ENCODE data around the gene AKT1S1. TPM values are rescaled to one million over a fixed set of nuclear protein-coding genes. Genes with fewer than 3 reads are reported as not detected.

The AKT1S1 gene
- total RNA-seq, 1 experiment from 2014 or later, result 70.6 TPM

GRCh38 chr19:49873129-49873521, 4.0 kb downstream of the AKT1S1 start:
- H4K20me1 ChIP-seq (ENCODE audit: insufficient read depth), result no peaks in the 10 kb centered on the region
- no peak overlapping the region for H2AFZ ChIP-seq (ENCODE audit: low read depth, low read length, poor library complexity, severe bottlenecking)
- POLR2A ChIA-PET, result interaction anchor here (0.6 kb wide), 1 partner anchor 366 kb away, joined by 3 read pairs; no protein-coding TSS in a partner anchor
- H3K27me3 ChIP-seq (ENCODE audit: insufficient read depth, low read length), result no peaks in the 10 kb centered on the region
- H3K4me2 ChIP-seq (ENCODE audit: low read length), result no peak overlapping the region
- CTCF ChIA-PET, result no interaction called here
- peaks cover 26% of the 10 kb centered on the region for H3K79me2 ChIP-seq (ENCODE audit: insufficient read depth, low read length)
- peaks cover 0 to 9% of the 10 kb centered on the region in 2 experiments; a peak in 1 of 4 replicates for H3K36me3 ChIP-seq (ENCODE audit: control insufficient read depth in 1 of 2, insufficient read depth in 2 of 2, low read length in 2 of 2)
- RAD21 ChIA-PET (ENCODE audit: low non-redundant PET in 1 of 2, low total read pairs in 2 of 2, uncharacterized antibody in 2 of 2, unreplicated experiment in 2 of 2), result no interaction called here
- H3K9me2 ChIP-seq (ENCODE audit: insufficient read depth), result no peaks in the 10 kb centered on the region
- no peaks in the 10 kb centered on the region for H3K9me3 ChIP-seq (ENCODE audit: control insufficient read depth in 1 of 2, insufficient read depth in 1 of 2, low read depth in 1 of 2, low read length in 2 of 2)
- no peak for TF ChIP-seq JUND (IDR thresholded peaks at IDR 0.05)
- TF ChIP-seq CBX3 (IDR thresholded peaks at IDR 0.05; ENCODE audit: low read depth), result no peak
- TF ChIP-seq POLR2A (IDR thresholded peaks at IDR 0.05; ENCODE audit: borderline replicate concordance, extremely low read depth, insufficient read depth, insufficient read length), result no peak
- TF ChIP-seq, protein P1, sequence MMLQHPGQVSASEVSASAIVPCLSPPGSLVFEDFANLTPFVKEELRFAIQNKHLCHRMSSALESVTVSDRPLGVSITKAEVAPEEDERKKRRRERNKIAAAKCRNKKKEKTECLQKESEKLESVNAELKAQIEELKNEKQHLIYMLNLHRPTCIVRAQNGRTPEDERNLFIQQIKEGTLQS (IDR thresholded peaks at IDR 0.05), result no peak
- TF ChIP-seq SIN3A (IDR thresholded peaks at IDR 0.05; ENCODE audit: low read depth), result no peak
- TF ChIP-seq POLR2AphosphoS5 (IDR thresholded peaks at IDR 0.05; ENCODE audit: low read depth, low read length), result no peak
- TF ChIP-seq RAD21 (IDR thresholded peaks at IDR 0.05; ENCODE audit: low read depth), result no peak
- TF ChIP-seq, protein P2, sequence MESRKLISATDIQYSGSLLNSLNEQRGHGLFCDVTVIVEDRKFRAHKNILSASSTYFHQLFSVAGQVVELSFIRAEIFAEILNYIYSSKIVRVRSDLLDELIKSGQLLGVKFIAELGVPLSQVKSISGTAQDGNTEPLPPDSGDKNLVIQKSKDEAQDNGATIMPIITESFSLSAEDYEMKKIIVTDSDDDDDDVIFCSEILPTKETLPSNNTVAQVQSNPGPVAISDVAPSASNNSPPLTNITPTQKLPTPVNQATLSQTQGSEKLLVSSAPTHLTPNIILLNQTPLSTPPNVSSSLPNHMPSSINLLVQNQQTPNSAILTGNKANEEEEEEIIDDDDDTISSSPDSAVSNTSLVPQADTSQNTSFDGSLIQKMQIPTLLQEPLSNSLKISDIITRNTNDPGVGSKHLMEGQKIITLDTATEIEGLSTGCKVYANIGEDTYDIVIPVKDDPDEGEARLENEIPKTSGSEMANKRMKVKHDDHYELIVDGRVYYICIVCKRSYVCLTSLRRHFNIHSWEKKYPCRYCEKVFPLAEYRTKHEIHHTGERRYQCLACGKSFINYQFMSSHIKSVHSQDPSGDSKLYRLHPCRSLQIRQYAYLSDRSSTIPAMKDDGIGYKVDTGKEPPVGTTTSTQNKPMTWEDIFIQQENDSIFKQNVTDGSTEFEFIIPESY (IDR thresholded peaks at IDR 0.05; ENCODE audit: extremely low read depth, insufficient replicate concordance, low read length), result no peak
- no peak for TF ChIP-seq EGR1 (IDR thresholded peaks at IDR 0.05; ENCODE audit: low read depth)
- no peak overlapping the region for H3K9ac ChIP-seq (ENCODE audit: low read length)
- no peak for DNase-seq (ENCODE audit: low read depth, low spot score)
- no TSS peak for BruUV-seq (replicated peaks)
- peaks cover 20 to 39% of the 10 kb centered on the region in 2 experiments; a peak in 3 of 4 replicates for H3K4me1 ChIP-seq (ENCODE audit: control insufficient read depth in 1 of 2, insufficient read depth in 2 of 2, low read length in 2 of 2)
- intact Hi-C loops (cut with micrococcal nuclease), result no loop called here
- ATAC-seq, result no peak
- H3K4me3 ChIP-seq (replicated peaks in 1 of 2; ENCODE audit: low read depth in 1 of 2, low read length in 2 of 2), result no peak overlapping the region
- H3K27ac ChIP-seq (ENCODE audit: low read depth, low read length), result no peak overlapping the region; the same call in 1 of the 2 replicates
